CD14-positive monocyte (primary cell): Measurements from ENCODE around the gene RFX4. TPM values are rescaled to one million over a fixed set of nuclear protein-coding genes. Genes with fewer than 3 reads are reported as not detected.

Source experiments
- DNase-seq, 3 donors: peaks; one replicate each; pipeline ENCODE4 v3.0.0-alpha.2; 2011 to 2022
- H2AFZ ChIP-seq: 2 replicates; pipeline ENCODE4 v1.6.0; 2012; ENCODE audit warnings: mild to moderate bottlenecking, low read depth, low read length, inconsistent platforms; ENCODE audit not compliant: insufficient read depth, poor library complexity, severe bottlenecking
- H3K27ac ChIP-seq, 2 donors: 1 replicate in 1 of 2; 2 replicates in 1 of 2; pipeline ENCODE4 v1.5.1; 2012 to 2013; ENCODE audit warnings: low read length in 2 of 2, control low read depth in 1 of 2, inconsistent platforms in 1 of 2, low read depth in 1 of 2, mild to moderate bottlenecking in 1 of 2
- H3K27me3 ChIP-seq, 2 donors: one replicate each; pipeline versions ENCODE4 v1.6.0 to v1.6.1; 2011 to 2013; ENCODE audit warnings: low read length in 2 of 2; ENCODE audit not compliant: control insufficient read depth in 2 of 2, insufficient read depth in 2 of 2
- H3K36me3 ChIP-seq, 2 donors: replicated peaks in 1 of 2; 1 replicate in 1 of 2; 2 replicates in 1 of 2; pipeline versions ENCODE4 v1.5.1 to v1.6.1; 2012 to 2013; ENCODE audit warnings: low read length in 2 of 2, control low read depth in 1 of 2, inconsistent platforms in 1 of 2, mild to moderate bottlenecking in 1 of 2; ENCODE audit not compliant: insufficient read depth in 2 of 2, control insufficient read depth in 1 of 2
- H3K4me1 ChIP-seq, 2 donors: 1 replicate in 1 of 2; 2 replicates in 1 of 2; pipeline versions ENCODE4 v1.5.1 to v1.6.1; 2012 to 2013; ENCODE audit warnings: low read length in 2 of 2, control low read depth in 1 of 2, inconsistent platforms in 1 of 2, mild to moderate bottlenecking in 1 of 2, moderate library complexity in 1 of 2; ENCODE audit not compliant: insufficient read depth in 2 of 2, control insufficient read depth in 1 of 2
- H3K4me2 ChIP-seq: replicated peaks from 2 replicates; pipeline ENCODE3; 2012; ENCODE audit warnings: low read length, moderate library complexity, mild to moderate bottlenecking; ENCODE audit not compliant: poor library complexity, severe bottlenecking; ENCODE audit errors: extremely low read depth
- H3K4me3 ChIP-seq, 3 experiments: fragments of 200-600 bp in 1 of 3; sonication (generic) in 1 of 3; replicated peaks in 1 of 3; 1 replicate in 2 of 3; 2 replicates in 1 of 3; pipeline ENCODE4 v1.5.1; 2011 to 2013; ENCODE audit warnings: low read length in 3 of 3, mild to moderate bottlenecking in 3 of 3, control low read depth in 2 of 3, low read depth in 2 of 3, inconsistent platforms in 1 of 3, moderate library complexity in 1 of 3
- H3K79me2 ChIP-seq: 2 replicates; pipeline ENCODE4 v1.6.0; 2012; ENCODE audit warnings: mild to moderate bottlenecking, control low read depth, inconsistent platforms, low read length, moderate library complexity; ENCODE audit not compliant: insufficient read depth
- H3K9ac ChIP-seq: 2 replicates; pipeline ENCODE4 v1.6.0; 2017; ENCODE audit warnings: low read length, mild to moderate bottlenecking; ENCODE audit not compliant: insufficient read depth, poor library complexity, severe bottlenecking
- H3K9me3 ChIP-seq, 2 donors: replicated peaks in 1 of 2; 1 replicate in 1 of 2; 2 replicates in 1 of 2; pipeline versions ENCODE4 v1.5.1 to v1.6.1; 2012 to 2013; ENCODE audit warnings: low read length in 2 of 2, control low read depth in 1 of 2; ENCODE audit not compliant: control insufficient read depth in 1 of 2, insufficient read depth in 1 of 2
- H4K20me1 ChIP-seq: 2 replicates; pipeline ENCODE4 v1.6.0; 2012; ENCODE audit warnings: mild to moderate bottlenecking, low read length, control low read depth, moderate library complexity; ENCODE audit not compliant: insufficient read depth
- H3K27ac Mint-ChIP-seq, 7 donors: one replicate each; pipeline ENCODE4 v1.8.0; 2020; ENCODE audit warnings: mild to moderate bottlenecking in 7 of 7, mixed read lengths in 7 of 7, moderate library complexity in 6 of 7, inconsistent platforms in 2 of 7
- H3K27me3 Mint-ChIP-seq, 3 donors: one replicate each; pipeline ENCODE4 v1.8.0; 2021 to 2022; ENCODE audit warnings: low read depth in 3 of 3, mild to moderate bottlenecking in 3 of 3, mixed read lengths in 3 of 3, moderate library complexity in 3 of 3, inconsistent platforms in 1 of 3
- H3K36me3 Mint-ChIP-seq, 2 donors: one replicate each; pipeline ENCODE4 v1.8.0; 2020; ENCODE audit warnings: mixed read lengths in 2 of 2, inconsistent platforms in 1 of 2, mild to moderate bottlenecking in 1 of 2
- H3K4me1 Mint-ChIP-seq: one replicate; pipeline ENCODE4 v1.8.0; 2020; ENCODE audit warnings: mild to moderate bottlenecking, mixed read lengths
- H3K4me3 Mint-ChIP-seq, 2 donors: one replicate each; pipeline ENCODE4 v1.8.0; 2020; ENCODE audit warnings: mild to moderate bottlenecking in 2 of 2, mixed read lengths in 2 of 2, moderate library complexity in 1 of 2
- H3K9me3 Mint-ChIP-seq, 7 donors: one replicate each; pipeline ENCODE4 v1.8.0; 2020 to 2022; ENCODE audit warnings: mixed read lengths in 7 of 7, mild to moderate bottlenecking in 6 of 7, moderate library complexity in 6 of 7, inconsistent platforms in 2 of 7
- CTCF ChIP-seq: fragments of 200-600 bp; IDR thresholded peaks from one replicate; pipeline ENCODE4 v1.8.0; 2022; ENCODE audit warnings: antibody characterized with exemption, mild to moderate bottlenecking
- WGBS: methylation state at CpG from one replicate; pipeline ENCODE4 v1.1.5; 2013; ENCODE audit warnings: missing lambda C conversion rate; ENCODE audit not compliant: insufficient coverage; 5-methylcytosine and 5-hydroxymethylcytosine counted together
- intact Hi-C, 2 donors: fragments of 100-400 bp; cut with micrococcal nuclease; formaldehyde crosslinking; loops; one replicate each; pipeline versions ENCODE4 v1.15.0 to v1.15.1; 2023
- polyA plus RNA-seq, 3 donors: library from polyadenylated mRNA; depleted of rRNA in 1 of 3; unstranded in 2 of 3; stranded (reverse) in 1 of 3; fragments of 300-500 nt in 2 of 3; fragments of >200 nt in 1 of 3; fragmentation: Illumina TruSeq in 2 of 3; gene quantifications; 1 replicate in 2 of 3; 2 replicates in 1 of 3; pipeline ENCODE4 v1.2.3, GENCODE V29; 2012 to 2021

Gene RFX4
- polyA plus RNA-seq, 3 donors = not detected

GRCh38 chr12:106625976-106626375 is 43.2 kb downstream of the RFX4 start:
- no peaks in the 10 kb centered on the region for H3K27me3 ChIP-seq
- no peak for DNase-seq
- Mint-ChIP-seq H3K27ac (no peak overlapping the region), H3K9me3 (peaks cover 0 to 19% (median 8%) of the 10 kb centered on the region in 7 donors), H3K36me3 (no peaks in the 10 kb centered on the region), H3K27me3 (peaks cover 2 to 8% (median 4%) of the 10 kb centered on the region in 3 donors), H3K4me3 (no peak overlapping the region), H3K4me1 (no peaks in the 10 kb centered on the region)
- H3K4me1 ChIP-seq = no peaks in the 10 kb centered on the region
- intact Hi-C loops = no loop called here
- H3K9me3 ChIP-seq = peaks cover 7% of the 10 kb centered on the region in 2 donors
- H3K79me2 ChIP-seq = no peaks in the 10 kb centered on the region
- H3K36me3 ChIP-seq = no peaks in the 10 kb centered on the region
- no peak for TF ChIP-seq CTCF
- no peaks in the 10 kb centered on the region for H4K20me1 ChIP-seq
- H3K27ac ChIP-seq = no peak overlapping the region
- no peak overlapping the region for H3K4me2 ChIP-seq
- no peak overlapping the region for H3K9ac ChIP-seq
- no peak overlapping the region for H3K4me3 ChIP-seq
- H2AFZ ChIP-seq = no peak overlapping the region

GRCh38 chr12:106629797-106630659 is 47.2 kb downstream of the RFX4 start:
- H3K4me3 ChIP-seq = no peak overlapping the region
- H3K9me3 ChIP-seq = no peaks in the 10 kb centered on the region
- TF ChIP-seq CTCF = no peak
- H3K27me3 Mint-ChIP-seq = peaks cover 4 to 16% (median 4%) of the 10 kb centered on the region in 3 donors
- no peak for DNase-seq
- intact Hi-C loops = no loop called here
- no peaks in the 10 kb centered on the region for H3K4me1 Mint-ChIP-seq
- no peak overlapping the region for H3K9ac ChIP-seq
- no peak overlapping the region for H3K27ac ChIP-seq
- H3K36me3 Mint-ChIP-seq = no peaks in the 10 kb centered on the region
- no peaks in the 10 kb centered on the region for H3K27me3 ChIP-seq
- H3K4me2 ChIP-seq = no peak overlapping the region
- H3K27ac Mint-ChIP-seq = no peak overlapping the region
- H3K36me3 ChIP-seq = no peaks in the 10 kb centered on the region
- peaks cover 0 to 3% (median 0%) of the 10 kb centered on the region in 7 donors for H3K9me3 Mint-ChIP-seq
- WGBS = 78% methylated on average over 6 of the region's 12 CpGs
- no peak overlapping the region for H2AFZ ChIP-seq
- H3K79me2 ChIP-seq = no peaks in the 10 kb centered on the region
- no peak overlapping the region for H3K4me3 Mint-ChIP-seq
- H4K20me1 ChIP-seq = no peaks in the 10 kb centered on the region
- H3K4me1 ChIP-seq = no peaks in the 10 kb centered on the region
